B cell (primary cell): Measurements from ENCODE around the gene DNAJB12. TPM values are rescaled to one million over a fixed set of nuclear protein-coding genes. Genes with fewer than 3 reads are reported as not detected.

Source experiments
- ATAC-seq: fragments of 200-7000 bp; cut with Tn5 transposase; one replicate; pipeline ENCODE4 v1.10.0; 2021; ENCODE audit warnings: low read depth, mild to moderate bottlenecking, moderate number of reproducible peaks, moderate library complexity
- CTCF ChIA-PET: fragments of 350-600 bp; sonication (Branson Sonifier 250); formaldehyde crosslinking; loops from one replicate; lab custom pipeline; 2021; ENCODE audit warnings: antibody characterized with exemption, inconsistent platforms; lab: Charles Lee
- POLR2A ChIA-PET: fragments of 350-600 bp; sonication (Branson Sonifier 250); formaldehyde crosslinking; loops from one replicate; lab custom pipeline; 2021; ENCODE audit warnings: antibody characterized with exemption; lab: Charles Lee
- DNase-seq: peaks from one replicate; pipeline ENCODE4 v3.0.0; 2013
- H2AFZ ChIP-seq: 2 replicates; pipeline ENCODE4 v1.6.1; 2012; ENCODE audit warnings: mild to moderate bottlenecking, low read depth, low read length; ENCODE audit not compliant: insufficient read depth, poor library complexity, severe bottlenecking
- H3K27ac ChIP-seq, 2 donors: 1 replicate in 1 of 2; 2 replicates in 1 of 2; pipeline ENCODE4 v1.5.1; 2012 to 2013; ENCODE audit warnings: low read length in 2 of 2, mild to moderate bottlenecking in 2 of 2, moderate library complexity in 1 of 2
- H3K27me3 ChIP-seq, 4 experiments: fragments of 200-600 bp in 1 of 4; sonication (generic) in 1 of 4; replicated peaks in 1 of 4; 1 replicate in 2 of 4; 2 replicates in 2 of 4; pipeline versions ENCODE4 v1.6.1 to v1.7.0; 2013 to 2016; ENCODE audit warnings: low read length in 3 of 4, mild to moderate bottlenecking in 2 of 4, mixed read lengths in 1 of 4, moderate library complexity in 1 of 4; ENCODE audit not compliant: insufficient read depth in 4 of 4, control insufficient read depth in 3 of 4; ENCODE audit errors: control extremely low read depth in 1 of 4
- H3K36me3 ChIP-seq, 2 experiments: replicated peaks in 1 of 2; 1 replicate in 1 of 2; 2 replicates in 1 of 2; pipeline versions ENCODE4 v1.6.1 to v1.7.1; 2013; ENCODE audit warnings: low read length in 1 of 2; ENCODE audit not compliant: insufficient read depth in 2 of 2, control insufficient read depth in 1 of 2; ENCODE audit errors: control extremely low read depth in 1 of 2, extremely low read depth in 1 of 2
- H3K4me1 ChIP-seq, 2 donors: fragments of 200-600 bp in 1 of 2; sonication (generic) in 1 of 2; 1 replicate in 1 of 2; 2 replicates in 1 of 2; pipeline versions ENCODE4 v1.5.1 to v1.6.1; 2013 to 2017; ENCODE audit warnings: low read length in 2 of 2; ENCODE audit not compliant: control insufficient read depth in 2 of 2, insufficient read depth in 2 of 2
- H3K4me2 ChIP-seq: replicated peaks from 2 replicates; pipeline ENCODE3; 2012; ENCODE audit warnings: mild to moderate bottlenecking, low read depth, low read length; ENCODE audit not compliant: poor library complexity, severe bottlenecking
- H3K4me3 ChIP-seq, 5 experiments: fragments of 200-600 bp in 1 of 5; sonication (generic) in 1 of 5; 1 replicate in 3 of 5; 2 replicates in 2 of 5; pipeline versions ENCODE4 v1.5.1 to v1.7.0; 2011 to 2016; ENCODE audit warnings: low read length in 4 of 5, mild to moderate bottlenecking in 4 of 5, low read depth in 2 of 5, control low read depth in 1 of 5, moderate library complexity in 1 of 5; ENCODE audit not compliant: insufficient read depth in 1 of 5; ENCODE audit errors: control extremely low read depth in 1 of 5, extremely low read depth in 1 of 5
- H3K79me2 ChIP-seq: fragments of 200-600 bp; sonication (generic); one replicate; pipeline ENCODE4 v1.6.0; 2016; ENCODE audit warnings: low read length; ENCODE audit not compliant: control insufficient read depth, insufficient read depth
- H3K9ac ChIP-seq: fragments of 200-600 bp; sonication (generic); 2 replicates; pipeline ENCODE4 v1.6.1; 2017; ENCODE audit warnings: mild to moderate bottlenecking, low read length, moderate library complexity
- H3K9me3 ChIP-seq, 3 donors: one replicate each; pipeline versions ENCODE4 v1.6.1 to v1.7.1; 2013; ENCODE audit warnings: low read length in 2 of 3; ENCODE audit not compliant: control insufficient read depth in 2 of 3, insufficient read depth in 1 of 3; ENCODE audit errors: control extremely low read depth in 1 of 3
- H4K20me1 ChIP-seq: 2 replicates; pipeline ENCODE4 v1.6.0; 2012; ENCODE audit warnings: mild to moderate bottlenecking, low read length; ENCODE audit not compliant: insufficient read depth, control insufficient read depth, poor library complexity, severe bottlenecking
- H3K27ac Mint-ChIP-seq: one replicate; pipeline ENCODE4 v1.8.0; 2021; ENCODE audit warnings: mixed read lengths
- H3K27me3 Mint-ChIP-seq: one replicate; pipeline ENCODE4 v1.8.0; 2021; ENCODE audit warnings: mixed read lengths
- H3K4me1 Mint-ChIP-seq: one replicate; pipeline ENCODE4 v1.8.0; 2021; ENCODE audit warnings: mixed read lengths
- H3K4me3 Mint-ChIP-seq: one replicate; pipeline ENCODE4 v1.8.0; 2021; ENCODE audit warnings: mixed read lengths
- H3K9me3 Mint-ChIP-seq: one replicate; pipeline ENCODE4 v1.8.0; 2022; ENCODE audit warnings: mixed read lengths; ENCODE audit not compliant: insufficient read depth
- EZH2 ChIP-seq: IDR thresholded peaks from 2 replicates; pipeline ENCODE4 v1.6.1; 2012; ENCODE audit warnings: borderline replicate concordance, low read depth, mild to moderate bottlenecking, moderate library complexity, low read length; ENCODE audit not compliant: insufficient read depth, poor library complexity, severe bottlenecking
- WGBS: methylation state at CpG from one replicate; pipeline ENCODE4 v1.1.5; 2013; ENCODE audit warnings: missing lambda C conversion rate; ENCODE audit not compliant: insufficient coverage; 5-methylcytosine and 5-hydroxymethylcytosine counted together
- intact Hi-C: fragments of 100-400 bp; cut with micrococcal nuclease; formaldehyde crosslinking; loops from one replicate; pipeline ENCODE4 v1.10.0; 2022
- polyA plus RNA-seq: library from polyadenylated mRNA; depleted of rRNA; stranded (reverse); fragments of >200 nt; gene quantifications from 2 replicates; pipeline ENCODE4 v1.2.3, GENCODE V29; 2012
- total RNA-seq, 2 donors: library from RNA; stranded (reverse); fragments of 120-200 nt in 1 of 2; gene quantifications; 1 replicate in 1 of 2; 2 replicates in 1 of 2; pipeline versions ENCODE4 v1.2.3 to v1.2.4, GENCODE V29; 2013 to 2022
- TF ChIP-seq, protein P1 (sequence below): fragments of 200-600 bp; IDR thresholded peaks from one replicate; pipeline ENCODE4 v1.8.0; 2022; ENCODE audit warnings: antibody characterized with exemption, mild to moderate bottlenecking

DNAJB12 gene
- total and polyA plus RNA-seq, 2 donors (not counting 1 experiment from before 2014, with no cell fraction given) = 16.1 to 42.3 TPM

GRCh38 chr10:72365106-72365895 is 10.6 kb upstream of the DNAJB12 start:
- peaks cover 12% of the 10 kb centered on the region for H3K4me1 Mint-ChIP-seq
- Histone ChIP-seq H3K27me3 (no peaks in the 10 kb centered on the region), H3K79me2 (no peaks in the 10 kb centered on the region), H3K9me3 (no peaks in the 10 kb centered on the region), H3K27ac (peak overlapping the region in 1 of 2 donors; percentile 70), H3K4me1 (peaks cover 9 to 10% of the 10 kb centered on the region in 2 donors), H4K20me1 (no peaks in the 10 kb centered on the region), H3K4me2 (no peak overlapping the region), H3K9ac (no peak overlapping the region), H2AFZ (peak overlapping the region; percentile 93), H3K4me3 (no peak overlapping the region), H3K36me3 (peaks cover 0 to 15% of the 10 kb centered on the region in 2 experiments)
- no peaks in the 10 kb centered on the region for H3K9me3 Mint-ChIP-seq
- ATAC-seq = no peak
- no peak for DNase-seq
- H3K27ac Mint-ChIP-seq = peak overlapping the region; percentile 51
- H3K4me3 Mint-ChIP-seq = no peak overlapping the region
- intact Hi-C loops = loop anchor here (2.0 kb wide), 1 partner anchor 328 kb away; the partner anchor contains the start of gene MCU
- no peak for TF ChIP-seq EZH2
- TF ChIP-seq, protein P1, sequence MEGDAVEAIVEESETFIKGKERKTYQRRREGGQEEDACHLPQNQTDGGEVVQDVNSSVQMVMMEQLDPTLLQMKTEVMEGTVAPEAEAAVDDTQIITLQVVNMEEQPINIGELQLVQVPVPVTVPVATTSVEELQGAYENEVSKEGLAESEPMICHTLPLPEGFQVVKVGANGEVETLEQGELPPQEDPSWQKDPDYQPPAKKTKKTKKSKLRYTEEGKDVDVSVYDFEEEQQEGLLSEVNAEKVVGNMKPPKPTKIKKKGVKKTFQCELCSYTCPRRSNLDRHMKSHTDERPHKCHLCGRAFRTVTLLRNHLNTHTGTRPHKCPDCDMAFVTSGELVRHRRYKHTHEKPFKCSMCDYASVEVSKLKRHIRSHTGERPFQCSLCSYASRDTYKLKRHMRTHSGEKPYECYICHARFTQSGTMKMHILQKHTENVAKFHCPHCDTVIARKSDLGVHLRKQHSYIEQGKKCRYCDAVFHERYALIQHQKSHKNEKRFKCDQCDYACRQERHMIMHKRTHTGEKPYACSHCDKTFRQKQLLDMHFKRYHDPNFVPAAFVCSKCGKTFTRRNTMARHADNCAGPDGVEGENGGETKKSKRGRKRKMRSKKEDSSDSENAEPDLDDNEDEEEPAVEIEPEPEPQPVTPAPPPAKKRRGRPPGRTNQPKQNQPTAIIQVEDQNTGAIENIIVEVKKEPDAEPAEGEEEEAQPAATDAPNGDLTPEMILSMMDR = no peak
- ChIA-PET CTCF (interaction anchor here (0.6 to 4.1 kb wide), 21 partner anchors 9 to 793 kb away, joined by 3 to 100 read pairs (median 5); partner anchors contain the start of genes DNAJB12 and MCU), POLR2A (interaction anchor here (1.0 kb wide), 1 partner anchor 277 kb away, joined by 3 read pairs; the partner anchor contains the start of gene SPOCK2)
- WGBS = 94% methylated on average over 4 of the region's 7 CpGs
- H3K27me3 Mint-ChIP-seq = no peaks in the 10 kb centered on the region
